HTERT RPE-1 (cell line): ENCODE results near the gene SPATA17.

Experiments used
- in situ Hi-C: fragments of 300-500 bp; cut with MboI; formaldehyde crosslinking; loops from 4 replicates; pipeline ENCODE4 v1.14.3; 2020; ENCODE audit warnings: low sequenced_read_pairs

The SPATA17 gene

GRCh38 chr1:217846733-217847132 lies 215.6 kb downstream of the SPATA17 start:
- in situ Hi-C loops: no loop called here

DNA sequence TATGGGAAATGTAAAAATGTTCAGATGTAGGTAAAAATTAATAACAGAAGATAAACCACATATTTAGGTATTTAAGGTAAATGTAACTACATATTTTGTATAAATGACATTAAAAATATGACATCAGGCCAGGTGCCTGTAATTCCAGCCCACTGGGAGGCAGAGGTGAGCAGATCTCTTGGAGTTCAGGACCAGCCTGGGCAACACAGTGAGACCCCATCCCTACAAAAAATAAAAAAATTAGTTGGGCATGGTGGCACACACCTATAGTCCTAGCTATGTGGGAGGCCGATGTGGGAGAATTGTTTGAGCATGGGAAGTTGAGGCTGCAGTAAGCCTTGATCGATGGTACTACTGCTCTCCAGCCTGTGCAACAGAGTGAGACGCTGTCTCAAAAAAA lies 216.5 kb downstream of the SPATA17 start:
- in situ Hi-C loops: no loop called here

DNA sequence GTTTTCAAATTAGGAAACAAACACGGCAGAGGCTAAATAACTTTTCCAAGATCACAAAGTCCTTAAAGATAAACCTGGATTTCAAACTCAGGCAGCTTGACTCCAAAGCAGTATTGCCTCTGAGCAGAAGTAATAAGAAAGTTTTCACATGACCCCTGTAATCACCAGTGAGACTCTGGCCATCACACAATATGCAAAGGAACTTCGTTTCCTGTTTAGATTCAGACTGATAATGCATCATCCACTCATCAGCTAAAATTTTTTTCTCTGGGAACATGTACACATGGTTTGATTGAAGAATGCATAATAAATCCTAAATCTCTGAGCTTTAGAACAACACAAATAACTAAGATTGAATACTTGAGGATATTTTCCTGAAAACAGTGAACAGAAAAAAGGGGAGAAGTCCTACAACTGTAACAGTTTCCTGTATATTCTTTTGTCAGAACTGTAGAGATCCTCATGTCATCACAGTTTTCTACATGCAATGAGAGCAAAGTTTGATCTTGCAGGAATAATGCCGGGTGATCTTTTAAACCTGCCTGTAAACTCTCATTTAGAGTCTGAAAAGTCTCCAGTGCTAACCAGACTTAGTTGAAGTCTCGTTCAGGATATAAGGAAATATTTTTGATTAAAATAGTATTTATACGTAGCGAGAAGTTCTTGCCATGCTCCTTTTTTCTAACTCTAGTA lies 225.3 kb downstream of the SPATA17 start:
- in situ Hi-C loops: no loop called here

GRCh38 chr1:217857061-217857460 lies 225.9 kb downstream of the SPATA17 start:
- in situ Hi-C loops: no loop called here

DNA sequence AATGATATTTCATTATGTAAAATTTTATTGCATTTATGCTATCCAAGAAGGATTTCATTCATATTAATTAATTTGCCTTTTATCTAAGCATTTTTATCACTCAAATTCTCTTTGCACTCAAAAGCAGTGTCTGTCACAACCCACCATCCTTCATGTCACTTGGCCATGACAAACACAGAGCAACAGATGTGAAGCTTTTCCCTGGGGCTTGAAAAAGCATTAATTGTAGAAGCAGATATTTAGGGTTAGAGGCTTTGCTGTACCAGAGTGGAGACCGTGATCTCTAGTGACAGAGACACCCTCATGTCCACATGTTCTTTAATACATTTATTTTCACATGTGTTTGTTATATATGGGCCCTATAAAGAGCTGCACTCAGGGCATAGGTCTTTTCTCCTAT lies 230.5 kb downstream of the SPATA17 start:
- in situ Hi-C loops: no loop called here

DNA sequence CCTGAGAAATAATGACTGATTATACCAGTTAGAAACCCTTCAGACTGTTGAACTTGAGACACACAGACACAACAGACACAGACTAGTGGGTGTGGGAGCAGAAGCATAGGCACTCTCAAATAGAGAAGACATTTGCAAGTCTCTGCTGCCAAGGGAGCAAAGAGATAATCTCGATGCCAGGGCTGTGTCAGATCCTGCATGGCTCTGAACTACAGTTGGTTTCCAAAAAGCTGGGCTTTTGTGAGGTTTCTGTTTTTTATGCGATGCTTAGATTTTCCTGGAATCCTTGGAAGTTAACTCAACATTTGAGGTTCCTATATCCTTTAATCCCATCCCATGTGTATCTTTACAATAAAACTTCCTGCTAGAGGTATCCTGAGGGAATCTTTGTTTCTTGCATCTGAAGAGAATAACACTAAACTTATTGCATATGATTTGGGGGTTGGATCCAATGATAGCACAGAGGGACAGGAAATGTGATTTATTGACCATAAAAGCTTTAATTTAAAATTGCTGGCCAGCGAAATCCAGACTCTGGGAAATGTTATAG lies 236.4 kb downstream of the SPATA17 start:
- in situ Hi-C loops: no loop called here

DNA sequence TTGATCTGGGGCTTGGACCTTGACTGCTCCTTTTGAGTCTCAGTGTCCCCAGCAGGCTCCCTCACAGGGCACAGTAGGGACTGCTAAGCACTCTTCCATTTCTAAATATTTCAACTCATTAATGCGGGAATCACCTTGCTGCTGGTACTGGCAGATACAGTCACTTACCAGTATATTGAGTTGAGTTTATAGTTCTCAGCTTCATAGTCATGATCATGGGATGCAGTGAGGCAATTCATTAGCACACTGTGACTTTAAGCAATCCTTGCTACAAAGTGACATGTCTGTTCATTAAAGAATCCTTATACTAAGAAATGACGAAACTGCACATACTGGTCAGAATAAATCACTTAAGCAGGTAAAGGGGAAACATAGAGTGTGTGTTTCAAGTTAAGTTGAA lies 240.8 kb downstream of the SPATA17 start:
- in situ Hi-C loops: no loop called here

GRCh38 chr1:217875229-217875628 lies 244.1 kb downstream of the SPATA17 start:
- in situ Hi-C loops: no loop called here

DNA sequence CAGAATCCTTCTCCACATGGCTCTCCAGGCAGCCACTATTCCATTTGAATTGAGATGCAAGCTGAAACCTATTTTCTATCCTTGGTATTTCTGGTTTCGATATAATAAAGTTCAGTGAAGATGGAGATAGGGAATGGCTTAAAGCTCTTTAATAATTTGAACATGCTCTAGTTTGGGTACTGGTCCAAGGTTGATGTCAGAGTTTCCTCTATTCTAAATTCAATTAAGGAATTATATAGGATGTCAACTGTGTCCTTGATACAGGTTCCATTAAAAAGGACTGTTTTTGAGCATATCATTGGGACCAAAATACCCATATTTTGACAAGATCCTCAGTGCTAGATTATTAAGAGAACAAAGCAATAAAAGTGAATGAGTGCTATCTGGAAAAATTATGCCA lies 245.3 kb downstream of the SPATA17 start:
- in situ Hi-C loops: no loop called here

DNA sequence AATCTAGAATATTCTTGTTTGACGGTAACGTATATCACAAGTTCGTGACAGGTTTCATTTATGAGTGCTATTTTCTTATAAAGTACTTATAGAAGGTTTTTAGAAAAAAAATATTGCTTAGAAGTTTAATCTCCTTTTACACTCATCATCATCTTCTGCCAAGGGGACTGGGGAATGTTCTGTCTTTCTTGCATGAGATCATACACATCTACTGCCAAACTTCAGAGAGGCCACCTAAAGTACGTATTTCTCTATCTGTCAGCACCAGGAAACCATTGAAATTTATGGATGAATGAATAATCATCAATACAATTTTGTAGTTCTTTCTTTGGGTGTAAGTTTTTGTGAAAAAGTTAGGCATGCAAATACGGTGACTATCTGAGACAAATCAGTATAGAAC lies 245.8 kb downstream of the SPATA17 start:
- in situ Hi-C loops: no loop called here

DNA sequence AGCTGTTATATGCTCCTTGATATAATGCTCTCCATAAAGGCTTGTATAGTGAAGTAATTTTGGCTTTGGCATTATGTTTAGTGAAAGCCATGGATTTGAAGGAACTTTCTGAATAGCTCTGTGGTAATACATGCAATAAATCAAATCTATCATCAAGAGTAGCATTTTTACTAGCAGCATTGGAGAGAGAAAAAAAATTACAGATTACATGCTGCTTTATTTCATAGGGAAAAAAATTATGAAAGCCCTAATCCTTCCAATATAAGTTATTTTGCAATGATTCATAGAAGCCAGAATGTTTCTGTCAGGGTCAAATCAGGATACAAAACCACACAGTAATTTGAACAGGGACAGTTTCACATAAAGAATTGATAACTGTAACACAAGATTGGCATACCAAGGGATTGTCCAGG lies 250.0 kb downstream of the SPATA17 start:
- in situ Hi-C loops: no loop called here

DNA sequence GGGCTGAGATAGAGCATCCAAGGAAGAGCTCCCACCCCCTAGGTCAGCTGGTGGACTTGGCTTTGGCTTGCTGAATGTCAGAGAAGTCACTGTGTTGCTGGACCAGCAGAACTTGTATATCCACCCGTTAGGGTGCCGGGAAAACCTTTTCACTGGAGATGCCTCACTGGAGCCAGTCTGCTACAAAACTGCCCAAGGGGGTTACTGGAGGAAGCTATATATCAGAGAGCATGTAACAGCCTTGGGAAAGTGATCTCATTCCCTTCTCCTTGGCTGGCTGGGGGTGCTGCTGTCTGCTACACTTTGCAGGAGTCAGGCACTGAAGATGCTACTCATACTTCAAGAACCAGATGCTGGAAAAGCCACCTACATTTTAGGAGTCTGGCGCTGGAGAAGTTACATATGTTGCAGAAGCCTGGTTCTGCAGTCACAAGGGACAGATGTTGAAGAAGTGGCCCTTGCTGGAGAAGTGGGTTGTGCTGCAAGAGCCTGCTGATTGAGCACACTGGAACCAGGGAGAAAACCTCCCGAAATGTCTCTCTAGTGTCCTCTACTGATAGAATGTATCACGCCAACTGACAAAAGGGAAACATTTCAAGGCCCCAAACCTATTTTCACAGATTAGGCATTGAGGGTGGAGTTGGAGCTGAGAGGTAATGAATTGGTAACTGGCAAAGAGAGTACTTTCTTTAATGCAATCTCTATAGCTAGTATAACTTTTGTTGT lies 250.6 kb downstream of the SPATA17 start:
- in situ Hi-C loops: no loop called here

DNA sequence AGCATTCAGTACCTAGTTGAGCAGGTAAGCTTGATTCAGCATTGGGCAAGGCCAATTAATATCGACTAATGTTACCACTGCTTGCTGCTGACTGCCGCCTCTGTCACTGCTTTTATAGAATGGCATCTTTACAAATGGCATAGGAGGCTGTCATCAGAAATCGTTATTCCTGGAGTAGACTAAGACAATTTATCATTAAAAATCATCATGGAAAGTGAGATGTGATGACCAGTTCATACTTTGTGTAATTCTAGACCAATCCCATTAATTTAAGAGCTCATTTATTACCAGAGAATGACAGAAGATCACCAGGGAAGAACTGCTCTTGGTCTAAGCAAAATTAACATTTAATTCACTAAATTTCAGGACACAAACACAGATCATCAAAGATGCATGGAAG lies 254.0 kb downstream of the SPATA17 start:
- in situ Hi-C loops: no loop called here

DNA sequence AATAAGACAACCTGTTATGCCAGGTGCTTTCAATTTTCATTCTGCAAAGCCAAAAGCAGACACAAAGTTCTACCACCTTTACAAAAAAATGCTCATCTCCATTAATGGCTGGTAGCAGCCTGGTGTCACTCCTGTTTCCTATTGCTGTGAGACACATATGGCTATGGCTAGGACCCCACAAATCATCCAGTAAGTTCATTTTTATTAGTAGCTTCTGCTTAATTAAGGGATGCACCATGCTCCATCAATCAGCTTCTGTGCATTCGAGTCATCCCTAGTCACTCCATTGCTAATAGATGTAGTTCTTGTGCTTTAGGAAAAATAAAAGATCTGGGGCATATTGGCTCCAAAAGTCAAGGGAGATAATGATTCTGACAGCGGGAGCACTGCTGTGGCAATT lies 257.2 kb downstream of the SPATA17 start:
- in situ Hi-C loops: no loop called here

DNA sequence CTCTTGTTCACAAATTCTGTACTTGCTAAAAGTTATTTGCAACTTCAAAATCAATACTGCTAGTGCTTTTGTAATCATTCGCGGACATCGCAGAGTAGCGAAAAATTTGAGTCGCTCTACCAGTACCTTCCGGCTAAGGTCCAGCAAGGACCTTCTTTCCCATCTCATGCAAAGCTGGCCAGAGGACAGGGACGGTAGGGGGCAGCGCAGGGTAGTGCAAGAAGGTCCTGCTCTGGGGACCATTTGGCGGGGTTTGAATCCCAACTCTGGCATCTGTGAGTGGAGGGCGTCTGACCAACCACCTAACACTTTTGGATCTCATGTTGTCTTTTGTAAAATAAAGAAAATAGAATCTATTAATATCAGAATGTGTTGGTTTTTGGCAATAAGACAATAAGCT lies 258.3 kb downstream of the SPATA17 start:
- in situ Hi-C loops: no loop called here

DNA sequence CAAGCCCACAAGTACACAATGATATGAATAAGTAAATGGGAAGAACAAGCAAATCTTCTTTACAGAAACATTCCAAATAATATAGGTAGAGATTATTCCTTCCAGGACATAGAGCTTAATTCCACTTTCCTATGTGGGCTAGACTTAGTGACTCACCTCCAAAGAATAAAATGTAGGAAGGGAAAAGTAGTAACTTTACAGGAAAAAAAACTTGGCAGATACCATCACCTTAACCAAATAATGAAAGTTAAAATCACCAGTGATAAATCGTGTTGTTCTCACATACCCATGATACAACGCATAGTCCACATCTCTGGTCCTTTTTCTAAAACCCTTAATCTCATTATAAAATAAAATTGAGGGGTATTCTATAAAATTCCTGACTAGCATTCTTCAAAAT lies 260.8 kb downstream of the SPATA17 start:
- in situ Hi-C loops: no loop called here

DNA sequence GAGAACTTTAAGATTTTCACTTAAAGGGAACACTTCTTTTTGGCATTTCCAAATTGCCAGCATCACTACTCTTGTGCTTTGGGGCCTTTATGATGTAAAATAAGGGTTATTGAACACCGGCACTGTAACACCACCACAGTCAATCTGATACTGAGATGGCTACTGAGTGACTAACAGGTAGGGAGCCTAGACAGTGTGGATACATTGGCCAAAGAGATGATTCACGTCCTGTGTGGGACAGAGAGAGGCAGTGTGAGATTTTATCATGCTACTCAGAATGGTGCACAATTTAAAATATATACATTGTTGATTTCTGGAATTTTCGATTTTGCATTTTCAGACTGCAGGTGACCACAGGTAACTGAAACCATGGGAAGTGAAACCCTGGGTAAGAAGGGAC lies 261.6 kb downstream of the SPATA17 start:
- in situ Hi-C loops: no loop called here

DNA sequence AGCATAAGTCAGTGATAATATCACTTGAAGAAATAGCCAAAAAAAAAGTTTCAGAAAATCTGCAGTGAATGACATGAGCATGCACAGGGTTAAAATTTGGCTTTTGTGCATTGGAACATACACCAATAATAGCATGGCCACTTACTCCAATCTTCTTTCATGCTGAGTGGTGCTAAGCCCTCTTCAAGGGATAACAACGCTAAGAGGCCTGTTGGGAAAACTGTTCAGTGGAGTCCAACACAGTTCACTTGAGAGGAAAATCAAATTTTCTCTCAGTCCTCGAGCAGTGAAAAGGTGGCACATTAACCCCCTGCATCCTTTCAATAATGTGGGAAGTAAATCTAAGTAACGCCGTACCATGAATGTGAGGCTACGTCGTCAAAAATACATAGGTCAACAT lies 264.7 kb downstream of the SPATA17 start:
- in situ Hi-C loops: no loop called here

DNA sequence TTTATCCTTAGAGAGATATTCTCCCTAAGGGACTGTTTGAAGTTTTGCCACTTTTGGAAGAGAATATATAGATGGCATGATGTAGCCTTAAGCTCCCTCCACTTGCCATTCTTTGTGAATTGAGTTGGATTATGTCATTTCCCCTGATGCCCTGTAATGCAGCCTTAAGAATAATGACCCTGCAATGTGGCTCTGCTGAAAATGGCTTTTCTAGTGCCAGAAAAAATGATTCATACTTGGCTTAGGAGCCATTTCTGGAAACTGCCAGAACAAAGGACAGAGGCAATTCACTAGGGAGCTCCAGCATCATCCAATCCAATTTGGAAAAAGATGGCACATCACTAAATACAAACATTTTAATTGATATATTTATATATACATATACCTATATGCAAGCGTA lies 265.3 kb downstream of the SPATA17 start:
- in situ Hi-C loops: no loop called here

- in situ Hi-C loops: no loop called here
Observed at GRCh38 chr1:217897100-217897499, 266.0 kb downstream of the SPATA17 start.

- in situ Hi-C loops: no loop called here
Observed at GRCh38 chr1:217899614-217900013, 268.5 kb downstream of the SPATA17 start.

GRCh38 chr1:217907504-217907903 lies 276.4 kb downstream of the SPATA17 start:
- in situ Hi-C loops: no loop called here
